ACHN (cell line): Measurements from ENCODE around the gene LRBA.

Experiments used
- DNase-seq: peaks from one replicate; pipeline ENCODE4 v3.0.0-alpha.2; 2015
- in situ Hi-C: cut with HindIII; loops from 2 replicates; pipeline ENCODE4 v1.10.0; 2017; ENCODE audit warnings: low sequenced_read_pairs, low pct_ligation_motif_present, low pct_unique_long_range_greater_than_20kb

The LRBA gene

DNA sequence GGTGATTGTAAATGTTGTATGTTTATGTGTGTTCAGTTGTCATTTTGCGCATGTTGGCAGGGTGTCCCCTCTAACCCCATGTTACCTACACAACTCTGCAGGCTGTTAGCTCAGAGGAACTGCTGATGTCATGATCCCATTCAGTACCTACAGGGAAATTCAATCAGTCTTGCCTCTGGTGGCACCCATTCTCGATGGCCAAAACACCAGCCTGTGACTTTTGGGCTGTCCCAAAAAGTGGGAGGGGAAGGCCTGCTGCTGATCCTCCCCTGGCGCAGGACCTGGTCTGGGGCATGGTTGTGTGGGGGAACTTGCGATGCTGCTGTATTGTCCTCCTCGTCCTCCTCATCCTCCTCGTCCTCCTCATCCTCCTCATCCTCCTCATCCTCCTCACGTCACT is 762.3 kb downstream of the LRBA start:
- no peak for DNase-seq
- in situ Hi-C loops: no loop called here

DNA sequence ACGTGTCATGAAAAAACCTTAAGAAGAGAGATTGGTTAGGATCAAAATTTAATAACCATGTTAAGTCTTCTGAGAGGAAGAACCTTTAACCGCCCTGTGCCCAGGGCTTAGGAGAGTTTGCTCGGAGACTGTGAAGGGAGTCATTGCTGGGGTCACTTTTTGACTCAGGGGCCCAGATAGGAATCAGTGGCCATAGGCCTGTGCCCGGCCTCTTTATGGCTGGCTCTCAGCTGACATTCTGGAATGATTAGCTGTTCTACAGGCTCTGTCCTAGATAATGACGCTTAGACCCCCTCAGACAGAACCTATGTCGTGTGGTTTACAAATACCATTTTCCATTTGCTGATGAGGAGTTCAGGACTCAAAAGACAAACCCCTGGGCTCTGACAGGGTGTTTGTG is 762.8 kb downstream of the LRBA start:
- in situ Hi-C loops: no loop called here
- DNase-seq: no peak

DNA sequence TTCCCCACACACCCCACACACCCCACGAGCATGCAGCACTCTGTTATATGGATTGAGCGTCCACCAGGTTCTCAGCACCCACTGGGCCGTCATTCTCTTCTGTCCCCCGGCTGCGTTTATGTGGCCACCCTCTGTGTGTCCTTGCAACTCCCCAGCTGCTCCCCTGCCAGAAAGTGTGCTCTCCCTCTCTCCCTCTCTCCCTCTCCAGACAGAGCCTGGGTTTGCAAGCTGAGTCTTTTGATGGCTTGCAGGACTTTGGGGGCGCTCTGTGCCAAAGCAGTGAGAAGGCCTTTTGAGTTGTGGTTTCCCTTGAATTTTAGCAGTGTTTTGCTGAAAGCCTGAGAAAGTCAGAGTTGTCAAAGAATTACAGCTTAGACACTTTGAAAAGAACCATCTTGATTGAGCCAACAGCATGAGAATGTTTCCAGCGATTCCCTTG is 763.3 kb downstream of the LRBA start:
- in situ Hi-C loops: no loop called here
- DNase-seq: no peak

DNA sequence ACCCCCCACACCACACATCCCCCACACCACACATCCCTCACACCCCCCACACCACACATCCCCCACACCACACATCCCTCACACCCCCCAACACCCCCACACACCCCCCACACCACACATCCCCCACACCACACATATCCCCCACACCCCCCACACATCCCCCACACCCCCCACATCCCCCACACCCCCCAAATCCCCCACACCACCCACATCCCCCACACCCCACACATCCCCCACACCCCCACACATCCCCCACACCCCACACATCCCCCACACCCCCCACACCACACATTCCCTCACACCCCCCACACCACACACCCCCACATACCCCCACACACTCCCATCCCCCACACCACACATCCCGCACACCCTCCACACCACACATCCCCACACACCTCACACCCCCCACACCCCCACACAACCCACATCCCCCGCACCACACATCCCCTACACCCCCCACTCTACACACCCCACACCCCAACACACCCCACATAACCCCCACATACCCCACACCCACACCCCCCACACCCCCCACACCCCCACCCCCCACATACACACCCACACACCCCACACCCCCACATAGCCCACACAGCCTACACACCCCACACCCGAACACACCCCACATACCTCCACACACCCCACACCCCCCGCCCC is 764.0 kb downstream of the LRBA start:
- no peak for DNase-seq
- in situ Hi-C loops: no loop called here

DNA sequence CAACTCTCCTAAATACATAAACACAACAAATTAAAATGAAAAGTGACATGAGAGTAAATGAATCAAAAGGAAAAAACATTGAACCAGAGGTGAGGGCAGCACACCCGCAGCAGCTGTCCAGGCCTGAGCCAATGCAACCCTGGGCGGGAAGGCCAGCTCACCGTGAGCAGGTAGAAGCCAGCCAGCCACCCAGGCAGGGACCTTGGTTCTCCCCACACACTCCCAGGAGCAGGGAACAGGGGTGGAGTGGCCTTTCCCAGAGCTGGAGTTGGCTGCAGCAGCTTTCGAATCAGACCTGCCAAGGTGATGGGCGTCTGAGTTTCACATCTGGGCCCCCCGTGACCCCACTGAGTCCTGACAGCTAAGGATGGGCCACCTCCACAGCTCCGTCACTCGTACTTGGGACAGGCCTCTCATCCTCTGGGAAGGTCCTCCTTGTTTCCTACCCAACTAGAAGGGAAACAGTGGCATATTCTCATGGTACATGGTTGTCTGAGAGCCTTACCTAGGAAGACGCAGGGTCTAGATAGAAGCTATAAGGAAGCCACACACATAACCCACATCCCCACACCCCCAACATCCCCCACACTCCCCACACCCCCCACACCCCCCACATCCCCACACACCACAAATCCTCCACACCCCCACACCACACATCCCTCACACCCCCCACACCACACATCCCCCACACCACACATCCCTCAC is 764.6 kb downstream of the LRBA start:
- DNase-seq: no peak
- in situ Hi-C loops: no loop called here

DNA sequence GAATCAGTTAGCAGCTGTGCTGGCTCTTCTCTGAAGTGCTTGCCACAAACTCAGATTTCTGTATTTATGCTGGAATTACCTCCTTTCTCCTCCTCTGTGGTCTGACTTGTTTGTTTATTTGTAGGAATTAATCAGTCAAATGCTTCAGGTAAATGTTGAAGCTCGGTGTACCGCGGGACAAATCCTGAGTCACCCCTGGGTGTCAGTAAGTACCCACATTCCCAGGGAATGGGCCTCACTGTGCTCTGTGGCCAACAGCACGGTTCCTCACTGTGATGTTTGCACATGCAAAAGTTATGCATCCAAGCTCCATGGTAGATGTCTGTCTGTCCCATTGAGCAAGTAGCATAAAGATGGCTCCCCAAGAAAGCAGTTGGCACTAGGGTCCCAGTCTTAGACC is 766.9 kb downstream of the LRBA start:
- in situ Hi-C loops: no loop called here
- no peak for DNase-seq

DNA sequence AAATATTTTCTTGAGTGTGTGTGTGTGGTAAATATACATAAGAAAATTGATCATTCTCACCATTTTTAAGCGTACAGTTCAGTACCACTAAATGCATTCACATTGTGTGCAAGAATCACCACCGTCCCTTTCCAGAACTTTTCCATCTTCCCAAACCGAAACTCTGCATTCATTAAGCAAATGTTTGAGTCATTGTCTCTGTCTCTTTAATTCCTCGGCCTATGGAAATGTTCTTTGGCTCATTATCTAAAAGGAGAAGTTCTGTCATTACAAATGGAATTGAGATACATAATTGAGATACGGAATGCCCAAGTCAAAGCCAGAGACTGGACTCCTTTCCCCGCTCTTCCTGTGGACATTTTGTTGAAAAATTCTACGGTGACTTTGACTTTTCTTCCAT is 767.9 kb downstream of the LRBA start:
- in situ Hi-C loops: no loop called here
- no peak for DNase-seq

DNA sequence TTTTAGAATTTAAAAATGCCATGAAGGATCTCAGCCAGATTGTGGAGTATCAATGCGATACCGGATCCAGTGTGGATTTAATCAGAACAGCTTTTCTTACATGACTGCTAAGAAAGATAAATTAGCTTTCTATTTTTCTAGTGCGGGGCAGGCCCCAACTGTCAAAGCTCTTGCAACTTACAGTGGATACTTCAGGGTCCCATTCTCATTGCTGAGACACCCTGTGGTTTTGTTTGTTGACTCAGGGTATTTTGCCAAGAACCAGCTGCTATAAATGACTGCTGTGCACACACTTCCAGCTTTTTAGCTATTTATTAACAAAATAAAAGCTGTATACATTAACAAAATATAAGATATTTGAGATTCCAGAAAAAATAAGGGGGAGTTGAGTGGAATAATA is 770.5 kb downstream of the LRBA start:
- in situ Hi-C loops: no loop called here
- peak; percentile 69 for DNase-seq

DNA sequence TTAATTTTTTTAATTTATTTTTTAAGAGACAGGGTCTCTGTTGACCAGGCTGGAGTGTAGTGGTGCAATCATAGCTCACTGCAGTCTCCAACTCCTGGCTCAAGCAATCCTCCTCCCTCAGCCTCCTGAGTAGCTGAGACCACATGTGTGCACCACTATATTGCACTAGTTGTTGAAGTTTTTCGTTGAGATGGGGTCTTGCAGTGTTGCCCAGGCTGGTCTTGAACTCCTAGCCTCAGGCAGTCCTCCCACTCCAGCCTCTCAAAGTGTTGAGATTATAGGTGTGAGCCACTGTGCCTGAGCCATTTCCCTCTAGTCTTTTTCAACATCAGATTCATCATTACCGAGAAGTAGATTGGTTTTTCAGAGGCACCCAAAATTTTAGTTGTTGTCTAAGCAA is 771.2 kb downstream of the LRBA start:
- DNase-seq: no peak
- in situ Hi-C loops: no loop called here

DNA sequence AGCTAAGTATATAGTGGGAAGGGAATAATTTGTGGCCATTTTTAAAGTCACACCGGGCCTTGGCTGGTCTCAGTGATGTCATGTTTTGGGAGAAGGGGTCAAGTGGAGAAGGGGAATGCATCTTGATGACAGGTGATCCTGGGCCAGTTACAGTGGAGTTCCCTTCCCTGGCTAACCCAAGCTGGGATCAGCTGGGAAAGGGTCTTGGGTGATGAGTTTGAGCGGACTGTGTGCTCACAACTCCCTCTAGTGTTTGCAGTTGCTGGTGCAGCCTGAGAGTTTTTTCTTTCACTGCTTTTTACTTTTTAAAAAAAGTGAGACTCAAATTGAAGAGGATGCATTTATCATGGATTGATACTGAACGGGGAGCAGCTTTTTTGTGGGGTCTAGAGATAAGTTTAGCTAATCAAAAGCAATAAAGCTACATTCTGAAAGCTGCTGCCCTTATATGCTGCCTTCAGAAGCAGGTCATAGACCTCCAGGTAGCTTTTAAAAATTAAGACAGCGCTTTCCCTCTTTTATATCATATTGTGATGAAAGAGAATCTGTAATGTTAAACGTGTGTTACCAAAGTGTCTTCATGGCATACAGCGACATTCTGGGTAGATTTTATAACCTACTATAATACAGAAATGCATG is 772.1 kb downstream of the LRBA start:
- in situ Hi-C loops: no loop called here
- DNase-seq: peak; percentile 38

DNA sequence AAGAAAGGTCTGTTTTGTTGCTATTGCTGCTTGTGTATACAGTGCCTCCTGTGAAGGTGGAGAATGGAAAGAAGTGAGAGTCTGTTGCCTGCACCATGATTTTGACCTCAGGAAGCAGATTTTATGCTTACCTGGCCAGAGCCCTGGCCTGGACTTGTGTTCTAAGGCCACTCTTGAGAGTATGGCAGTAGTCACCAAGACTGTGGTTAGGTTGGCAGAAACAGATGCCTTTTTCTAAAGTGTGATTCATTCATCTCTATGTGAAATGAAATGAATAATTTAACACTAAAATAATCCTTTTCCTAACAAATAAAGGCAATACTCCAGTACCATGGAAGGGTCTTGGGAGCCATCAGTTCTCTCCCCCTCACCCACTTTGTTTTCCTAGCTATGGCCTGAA is 775.1 kb downstream of the LRBA start:
- no peak for DNase-seq
- in situ Hi-C loops: no loop called here

DNA sequence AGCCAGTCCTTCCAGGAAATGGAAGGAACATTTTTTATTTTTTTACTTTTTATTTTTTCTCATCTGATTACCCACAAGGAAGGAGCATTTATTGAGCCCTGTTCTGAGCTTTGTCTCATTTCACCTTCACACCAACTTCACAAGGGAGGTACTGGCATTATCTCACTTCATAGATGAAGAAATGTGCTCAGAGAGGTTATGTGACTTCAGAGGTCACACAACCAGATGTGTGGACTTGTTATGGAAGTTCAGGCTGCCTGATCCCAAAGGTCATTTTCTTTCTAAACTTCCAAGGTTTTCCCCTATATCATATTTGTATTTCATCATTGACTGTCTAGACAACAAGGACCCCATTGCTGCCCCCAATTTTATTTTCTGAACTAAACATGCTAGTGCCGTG is 776.5 kb downstream of the LRBA start:
- no peak for DNase-seq

DNA sequence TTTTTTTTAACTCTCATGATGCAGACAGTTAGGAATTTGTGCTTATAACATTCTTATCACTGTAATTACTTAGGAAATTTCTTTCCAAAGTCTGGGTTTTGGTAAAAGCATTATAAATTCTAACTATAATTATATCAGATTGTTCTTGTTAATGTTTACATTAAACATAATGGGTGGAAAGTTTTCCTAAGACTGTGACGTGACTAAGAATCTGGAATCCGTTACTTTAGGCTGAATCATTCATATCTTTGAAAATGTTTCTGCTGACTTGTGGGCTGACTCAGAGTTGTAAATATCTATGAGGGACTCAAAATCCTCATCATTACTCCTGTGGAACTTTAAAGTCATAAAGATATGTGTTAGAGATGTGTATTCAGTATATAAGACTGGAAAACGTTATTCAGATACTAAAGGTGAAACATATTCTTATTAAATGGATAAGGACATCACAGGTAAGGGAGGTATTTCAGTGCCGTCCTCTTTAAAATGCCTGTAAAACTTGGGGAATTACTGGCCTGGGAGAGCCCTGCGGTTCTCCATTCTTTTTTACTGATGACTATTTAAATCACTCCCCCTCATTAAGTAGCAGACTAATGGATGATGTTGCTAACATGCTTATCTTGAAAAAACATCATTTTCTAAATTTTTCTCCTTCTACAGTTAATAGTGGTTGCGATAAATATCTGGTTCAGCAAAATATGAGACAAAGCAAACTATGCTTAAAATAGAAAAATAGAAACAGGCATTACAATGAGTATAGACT is 777.8 kb downstream of the LRBA start:
- in situ Hi-C loops: no loop called here
- DNase-seq: peak; percentile 84

More for the DNA sequence above, 776.5 kb downstream of the LRBA start:
- in situ Hi-C loops: no loop called here

DNA sequence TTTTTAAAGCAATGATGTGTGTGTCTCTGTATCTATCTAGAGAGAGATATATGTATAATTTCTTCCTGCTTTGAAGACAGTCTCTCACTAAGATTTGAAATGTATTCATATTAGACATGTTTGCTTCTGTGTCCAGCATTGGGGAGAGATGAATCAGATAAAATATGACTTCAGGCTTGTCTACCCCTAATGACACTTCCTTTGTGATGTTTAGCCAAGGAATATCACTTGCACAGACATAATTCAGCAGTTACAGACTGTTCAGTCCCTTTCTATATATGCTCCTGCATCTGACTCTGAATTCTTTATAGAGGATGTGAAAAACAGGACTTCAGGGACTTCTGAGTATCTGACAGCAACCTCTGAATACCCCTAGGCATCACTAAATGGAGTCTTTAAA is 778.5 kb downstream of the LRBA start:
- DNase-seq: no peak
- in situ Hi-C loops: no loop called here

DNA sequence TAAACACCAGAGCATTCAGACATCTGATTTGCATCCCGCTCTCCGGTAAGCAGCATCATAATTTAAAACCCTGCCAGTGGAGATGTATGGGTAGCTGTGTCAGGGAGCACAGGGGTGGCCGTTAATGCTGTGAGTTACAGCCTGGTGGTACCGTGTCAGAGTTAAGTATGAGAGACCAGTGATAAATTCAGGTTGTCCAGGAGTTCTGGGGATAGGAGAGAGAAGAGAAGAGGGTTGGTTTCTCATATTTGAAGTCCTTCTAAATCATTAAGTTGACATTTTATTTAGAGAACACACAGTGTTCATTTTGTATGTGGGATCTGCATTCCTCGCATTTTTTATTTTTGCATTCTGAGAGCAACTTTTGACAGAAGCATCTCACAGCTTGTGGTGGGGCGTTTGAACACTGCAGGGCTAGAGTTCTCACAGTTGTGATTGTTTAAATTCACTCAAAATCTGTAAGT is 779.2 kb downstream of the LRBA start:
- DNase-seq: no peak
- in situ Hi-C loops: no loop called here

DNA sequence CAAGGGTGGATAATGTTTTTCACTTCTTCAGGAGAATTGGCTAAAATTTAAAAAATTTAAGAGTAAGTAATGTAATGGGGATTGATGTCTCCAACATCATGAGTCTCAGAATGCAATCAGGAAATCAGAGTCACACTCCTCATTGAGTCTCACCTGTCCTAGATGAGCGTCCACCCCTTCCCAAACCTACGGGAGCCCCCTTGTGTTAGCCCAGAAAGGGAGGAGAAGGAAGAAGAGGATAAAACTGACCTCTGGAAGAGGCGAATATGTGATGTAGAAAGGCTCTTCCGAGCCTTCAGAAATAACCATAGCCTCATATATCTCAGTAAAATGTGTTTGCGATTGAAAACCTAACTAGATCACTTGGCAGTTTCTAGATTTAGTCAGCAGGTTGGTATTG is 779.8 kb downstream of the LRBA start:
- in situ Hi-C loops: no loop called here
- DNase-seq: no peak

DNA sequence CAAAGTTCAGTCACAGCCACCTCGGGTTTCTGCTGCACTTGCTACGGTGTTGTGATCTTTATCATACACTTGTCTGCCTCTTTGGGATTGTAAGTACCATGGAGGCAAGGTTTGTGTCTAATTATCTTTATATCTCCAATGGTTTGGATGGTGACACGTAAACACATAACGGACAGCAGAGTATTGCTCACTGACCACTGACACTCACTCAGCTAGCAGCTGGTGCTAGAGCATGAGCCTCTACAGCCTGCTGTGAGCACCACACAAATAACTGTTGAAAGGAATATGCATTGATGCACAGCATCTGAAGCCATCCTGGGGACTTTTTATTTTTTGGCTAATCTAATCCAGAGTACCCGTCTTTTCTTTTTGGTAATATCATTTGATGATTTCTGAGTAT is 780.8 kb downstream of the LRBA start:
- no peak for DNase-seq
- in situ Hi-C loops: no loop called here

DNA sequence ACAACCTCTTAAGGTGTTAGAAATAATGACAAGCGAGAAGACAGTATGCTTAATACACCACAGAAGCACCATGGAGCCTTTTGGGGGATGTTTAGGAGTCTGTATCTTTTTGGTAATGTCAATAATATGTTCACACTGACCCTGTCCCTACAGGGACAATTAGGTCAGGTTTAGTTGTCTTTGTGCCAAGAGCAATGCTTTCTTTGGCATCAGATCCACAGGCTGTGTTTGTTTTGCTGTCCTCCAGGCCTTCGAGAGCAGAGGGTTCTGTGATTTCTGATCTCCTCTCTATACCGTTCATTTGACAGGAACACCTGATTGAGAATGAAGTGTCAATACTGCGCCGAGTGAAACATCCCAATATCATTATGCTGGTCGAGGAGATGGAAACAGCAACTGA is 783.1 kb downstream of the LRBA start:
- DNase-seq: no peak

DNA sequence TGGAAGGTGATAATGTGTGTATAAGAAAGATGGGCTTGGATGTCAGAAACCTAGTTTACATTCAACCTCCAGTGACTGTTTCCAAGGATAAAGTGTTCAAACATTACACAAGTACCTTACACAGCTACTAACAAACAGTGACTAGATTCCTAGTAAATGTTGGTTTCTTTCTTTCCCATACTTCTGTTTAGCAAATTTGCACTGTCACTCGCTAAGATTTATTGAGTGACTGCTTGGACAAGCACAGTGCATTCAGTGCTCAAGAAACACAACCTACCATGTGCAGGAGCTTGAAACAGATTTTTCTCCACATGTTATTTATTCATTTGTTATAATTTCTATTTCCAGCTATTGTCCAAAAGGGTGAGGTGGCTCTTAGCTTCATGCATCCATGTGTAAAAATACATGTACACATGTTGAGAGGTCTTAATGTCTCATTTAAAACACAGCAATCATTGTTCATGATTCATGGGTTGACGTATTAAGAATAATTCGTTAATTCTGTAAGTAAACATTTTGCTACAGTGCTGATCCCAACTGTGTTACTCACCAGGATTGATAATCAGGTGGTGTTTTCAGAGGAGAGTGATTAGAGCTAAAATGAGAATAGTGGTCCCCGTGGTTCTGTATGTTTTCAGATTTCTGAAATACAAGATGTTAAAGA is 783.8 kb downstream of the LRBA start:
- DNase-seq: no peak
- in situ Hi-C loops: no loop called here

More for the DNA sequence above, 783.1 kb downstream of the LRBA start:
- in situ Hi-C loops: no loop called here
